ENCODE results near the gene MZT2A.
A peak's percentile ranks its signal among the peaks of the same experiment; 100 is the strongest.
"Not testable (repeated sequence)": the region's sequence is repeated elsewhere in the genome, so short reads cannot be mapped to it uniquely, and the experiment has no call there.

The MZT2A gene

DNA sequence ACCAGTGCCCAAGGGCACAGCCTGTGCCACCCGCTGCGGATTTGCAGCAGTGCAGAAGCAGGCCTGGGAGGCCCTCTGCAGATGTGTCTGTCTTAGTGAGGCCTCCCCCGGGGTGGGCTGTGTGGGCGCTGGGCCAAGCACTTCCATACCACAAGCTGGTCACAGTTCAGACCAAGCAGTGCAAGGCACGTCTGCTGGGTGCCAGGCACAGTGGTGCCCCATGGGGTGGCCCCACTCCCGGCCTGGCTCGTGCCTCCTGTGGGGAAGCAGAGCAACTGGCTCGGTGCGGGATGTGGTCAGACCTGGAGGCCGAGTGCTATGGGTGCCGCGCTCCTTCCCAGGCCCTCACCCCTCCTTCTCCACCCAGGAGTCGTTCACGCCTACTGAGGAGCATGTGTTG is 23.0 kb upstream of the MZT2A start:
- H3K9me3 Mint-ChIP-seq; ATAC-seq (ENCODE audit: low read depth); H3K4me3 Mint-ChIP-seq; H3K27me3 Mint-ChIP-seq; DNase-seq (ENCODE audit: low spot score in 2 of 2): not testable (repeated sequence)
- H3K4me1 Mint-ChIP-seq = peaks cover 20% of the 10 kb centered on the region
- H3K27ac Mint-ChIP-seq = peak overlapping the region; percentile 75
- peaks cover 16% of the 10 kb centered on the region for H3K36me3 Mint-ChIP-seq

DNA sequence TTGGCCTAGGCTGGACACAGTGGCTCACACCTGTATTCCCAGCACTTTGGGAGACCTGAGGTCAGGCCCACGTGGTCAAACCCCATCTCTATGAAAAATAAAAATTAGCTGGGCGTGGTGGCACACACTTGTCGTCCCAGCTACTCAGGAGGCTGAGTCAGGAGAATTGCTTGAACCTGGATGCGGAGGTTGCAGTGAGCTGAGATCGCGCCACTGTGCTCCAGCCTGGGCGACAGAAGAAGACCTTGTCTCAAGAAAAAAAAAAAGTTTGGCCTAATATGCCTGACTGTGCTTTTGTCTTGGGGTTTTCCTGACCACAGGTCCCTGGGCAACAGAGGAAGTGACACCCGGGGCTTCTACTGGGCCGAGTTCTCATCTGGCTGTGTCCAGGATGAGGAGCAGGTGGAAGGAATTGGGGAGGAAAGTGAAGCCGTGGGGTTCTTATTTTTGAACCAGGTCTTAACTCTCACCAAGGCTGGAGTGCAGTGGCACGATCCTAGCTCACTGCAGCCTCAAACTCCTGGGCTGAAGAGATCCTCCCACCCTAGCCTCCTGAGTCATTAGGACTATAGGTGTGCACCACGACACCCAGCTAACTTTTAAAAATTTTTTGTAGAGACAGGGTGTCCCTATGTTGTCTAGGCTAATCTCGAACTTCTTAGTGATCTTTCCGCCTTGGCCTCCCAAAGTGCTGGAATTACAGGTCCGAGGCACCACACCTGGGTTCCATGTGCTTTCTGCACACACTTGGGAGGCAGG is 22.4 kb upstream of the MZT2A start:
- Mint-ChIP-seq H3K27ac (peak overlapping the region; percentile 75), H3K36me3 (peaks cover 14% of the 10 kb centered on the region), H3K4me1 (peaks cover 20% of the 10 kb centered on the region)
- H3K4me3 Mint-ChIP-seq, H3K27me3 Mint-ChIP-seq, H3K9me3 Mint-ChIP-seq: not testable (repeated sequence)
- ATAC-seq (ENCODE audit: low read depth) (peak; percentile 89), DNase-seq (ENCODE audit: low spot score in 2 of 2) (peak in 1 of 2 donors; percentile 25)

DNA sequence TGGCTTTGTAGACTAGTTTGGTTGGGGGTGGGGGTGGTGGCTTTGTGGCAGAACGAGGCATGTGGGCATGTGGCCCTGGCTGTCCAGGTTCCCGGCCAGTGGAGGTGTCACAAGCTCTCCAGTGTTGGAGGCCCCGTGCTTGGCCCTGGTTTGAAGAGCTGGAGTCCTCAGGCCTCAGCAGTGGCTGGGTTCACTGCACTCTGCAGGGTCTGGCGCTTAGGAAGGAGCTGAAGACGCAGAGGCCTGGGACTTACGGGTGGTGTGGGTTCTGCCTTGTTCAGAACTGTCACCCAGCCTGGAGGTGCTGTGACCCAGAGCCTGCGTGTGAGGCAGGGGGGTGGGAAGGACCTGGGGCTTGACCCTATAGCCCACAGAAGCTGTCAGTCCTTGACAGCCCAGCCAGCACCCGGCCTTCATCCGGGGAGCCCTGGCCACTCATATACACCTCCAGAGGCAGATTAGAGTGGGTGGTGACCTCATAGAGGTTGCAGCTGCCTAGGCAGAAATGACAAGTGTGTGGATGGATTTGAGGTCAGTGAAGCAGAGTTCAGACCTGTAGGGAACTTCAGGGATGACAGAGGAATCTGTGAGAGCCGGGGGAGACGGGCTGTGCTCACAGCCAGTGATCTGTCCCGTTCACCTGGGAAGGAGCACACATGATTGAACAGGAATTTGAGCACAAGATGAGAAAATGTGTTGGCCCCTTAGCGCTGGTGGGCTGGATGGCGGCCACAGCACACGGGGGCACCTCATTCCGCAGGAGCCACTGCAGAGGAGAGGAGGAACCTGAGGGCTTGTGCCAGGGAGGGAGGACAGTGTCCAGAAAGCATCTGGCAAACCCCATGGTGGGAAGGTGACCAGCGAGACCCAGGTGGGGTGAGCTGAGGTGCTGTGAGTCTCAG is 20.0 kb upstream of the MZT2A start:
- not testable (repeated sequence) for H3K4me3 Mint-ChIP-seq; DNase-seq (ENCODE audit: low spot score in 2 of 2); ATAC-seq (ENCODE audit: low read depth); H3K9me3 Mint-ChIP-seq; H3K27me3 Mint-ChIP-seq
- peaks cover 14% of the 10 kb centered on the region for H3K36me3 Mint-ChIP-seq
- H3K27ac Mint-ChIP-seq = peak overlapping the region; percentile 71
- H3K4me1 Mint-ChIP-seq = peaks cover 20% of the 10 kb centered on the region

DNA sequence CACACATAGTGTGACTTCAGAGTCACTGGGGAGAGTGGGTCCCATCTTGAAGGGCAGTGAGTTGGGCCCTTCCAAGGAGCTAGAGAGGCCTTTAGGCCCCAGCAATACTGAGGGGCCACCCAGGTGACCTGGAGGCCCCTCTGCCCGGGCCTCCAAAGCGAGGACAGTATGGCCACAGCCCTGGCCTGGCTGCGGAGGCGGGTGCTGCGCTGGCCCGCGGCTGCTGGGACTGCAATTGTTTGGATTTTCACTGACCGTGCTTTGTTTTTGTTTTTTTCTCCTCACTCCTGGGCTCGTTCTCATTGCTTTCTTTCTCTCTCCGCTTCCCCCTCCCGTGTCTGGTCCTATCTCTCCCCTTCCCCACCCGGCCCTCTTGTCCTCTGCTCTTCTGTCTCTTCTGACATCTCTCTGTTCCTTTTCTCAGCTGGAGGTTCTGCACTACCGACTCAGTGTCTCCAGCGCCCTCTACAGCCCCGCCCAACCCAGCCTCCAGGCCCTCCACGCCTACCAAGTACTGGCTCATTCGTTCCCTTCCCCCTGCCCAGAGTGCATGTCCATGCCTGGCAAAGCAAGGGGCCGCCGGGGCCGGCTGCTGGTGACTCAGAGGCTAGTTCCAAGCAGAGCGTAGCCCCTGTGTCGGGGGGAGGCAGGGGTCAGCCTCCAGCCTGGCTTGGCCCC is 19.2 kb upstream of the MZT2A start:
- not testable (repeated sequence) for H3K27me3 Mint-ChIP-seq; ATAC-seq (ENCODE audit: low read depth); H3K9me3 Mint-ChIP-seq; DNase-seq (ENCODE audit: low spot score in 2 of 2); H3K4me3 Mint-ChIP-seq
- Mint-ChIP-seq H3K27ac (peak overlapping the region; percentile 71), H3K36me3 (peaks cover 19% of the 10 kb centered on the region), H3K4me1 (peaks cover 20% of the 10 kb centered on the region)

DNA sequence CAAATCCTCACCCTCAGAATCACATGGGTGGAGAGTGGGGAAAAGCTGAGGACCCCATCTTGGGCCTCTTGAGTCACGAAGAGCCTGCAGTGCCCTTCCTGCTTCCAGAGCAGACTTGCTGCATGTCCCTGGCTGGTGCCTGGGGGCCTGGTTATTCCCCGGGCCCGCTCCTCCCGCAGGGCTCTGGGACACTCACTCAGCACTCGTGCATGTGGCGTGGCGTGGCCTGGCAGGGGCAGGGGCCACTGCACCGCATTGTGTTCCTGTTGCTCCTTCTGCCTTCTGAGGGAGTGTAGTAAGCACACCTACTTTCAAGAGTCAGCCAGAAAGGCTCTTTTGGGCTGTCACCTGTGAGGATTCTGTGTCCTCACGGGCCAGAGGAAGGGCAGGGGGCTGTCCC is 17.4 kb upstream of the MZT2A start:
- ATAC-seq (ENCODE audit: low read depth) (no peak), DNase-seq (ENCODE audit: low spot score in 2 of 2) (no peak)
- H3K27me3 Mint-ChIP-seq = no peaks in the 10 kb centered on the region
- H3K4me3 Mint-ChIP-seq = no peak overlapping the region
- H3K27ac Mint-ChIP-seq = no peak overlapping the region
- peaks cover 17% of the 10 kb centered on the region for H3K4me1 Mint-ChIP-seq
- no peaks in the 10 kb centered on the region for H3K9me3 Mint-ChIP-seq
- H3K36me3 Mint-ChIP-seq = peaks cover 26% of the 10 kb centered on the region

DNA sequence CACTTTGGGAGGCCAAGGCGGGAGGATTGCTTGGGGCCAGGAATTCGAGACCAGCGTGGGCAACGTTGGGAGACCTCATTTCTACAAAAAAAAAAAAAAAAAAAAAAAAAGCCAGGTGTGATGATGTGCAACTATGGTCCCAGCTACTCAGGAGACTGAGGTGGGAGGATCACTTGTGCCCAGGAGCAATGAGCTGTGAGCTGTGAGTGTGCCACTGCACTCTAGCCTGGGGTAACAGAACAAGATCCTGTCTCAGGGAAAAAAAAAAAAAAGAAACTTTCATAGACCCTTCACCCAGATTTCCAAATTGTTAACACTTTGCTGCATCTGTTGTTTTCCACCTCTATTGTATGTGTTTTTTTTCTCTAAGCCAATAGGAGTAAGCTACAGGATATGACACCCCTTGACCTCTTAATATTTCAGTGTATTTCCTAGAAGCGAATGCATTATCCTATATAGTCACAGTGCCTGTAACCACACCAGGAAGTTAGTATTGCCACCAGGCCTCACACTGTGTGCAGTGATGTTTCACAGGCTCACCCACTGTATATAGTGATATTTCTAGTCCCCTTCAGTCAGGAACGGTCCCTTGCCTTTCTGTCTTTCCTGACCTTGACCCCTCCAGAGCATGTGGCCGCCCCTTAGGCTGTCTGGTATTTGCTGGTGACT is 12.0 kb upstream of the MZT2A start:
- H3K4me3 Mint-ChIP-seq; H3K27ac Mint-ChIP-seq; ATAC-seq (ENCODE audit: low read depth); H3K4me1 Mint-ChIP-seq; DNase-seq (ENCODE audit: low spot score in 2 of 2); H3K27me3 Mint-ChIP-seq; H3K9me3 Mint-ChIP-seq: not testable (repeated sequence)
- peaks cover 34% of the 10 kb centered on the region for H3K36me3 Mint-ChIP-seq

DNA sequence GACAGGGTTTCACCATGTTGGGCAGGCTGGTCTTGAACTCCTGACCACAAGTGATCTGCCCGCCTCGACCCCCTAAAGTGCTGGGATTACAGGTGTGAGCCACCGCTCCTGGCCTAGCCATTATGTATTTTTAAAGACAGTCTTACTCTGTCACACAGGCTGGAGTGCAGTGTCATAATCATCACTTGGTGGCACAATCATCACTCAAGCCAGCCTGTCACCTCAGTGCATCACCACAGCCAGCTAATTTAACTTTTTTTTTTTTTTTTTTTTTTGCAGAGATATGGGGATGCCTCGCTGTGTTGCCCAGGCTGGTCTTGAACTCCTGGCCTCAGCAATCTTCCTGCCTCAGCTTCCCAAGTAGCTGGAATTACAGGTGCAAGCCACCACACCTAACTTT is 11.4 kb upstream of the MZT2A start:
- not testable (repeated sequence) for H3K27me3 Mint-ChIP-seq

DNA sequence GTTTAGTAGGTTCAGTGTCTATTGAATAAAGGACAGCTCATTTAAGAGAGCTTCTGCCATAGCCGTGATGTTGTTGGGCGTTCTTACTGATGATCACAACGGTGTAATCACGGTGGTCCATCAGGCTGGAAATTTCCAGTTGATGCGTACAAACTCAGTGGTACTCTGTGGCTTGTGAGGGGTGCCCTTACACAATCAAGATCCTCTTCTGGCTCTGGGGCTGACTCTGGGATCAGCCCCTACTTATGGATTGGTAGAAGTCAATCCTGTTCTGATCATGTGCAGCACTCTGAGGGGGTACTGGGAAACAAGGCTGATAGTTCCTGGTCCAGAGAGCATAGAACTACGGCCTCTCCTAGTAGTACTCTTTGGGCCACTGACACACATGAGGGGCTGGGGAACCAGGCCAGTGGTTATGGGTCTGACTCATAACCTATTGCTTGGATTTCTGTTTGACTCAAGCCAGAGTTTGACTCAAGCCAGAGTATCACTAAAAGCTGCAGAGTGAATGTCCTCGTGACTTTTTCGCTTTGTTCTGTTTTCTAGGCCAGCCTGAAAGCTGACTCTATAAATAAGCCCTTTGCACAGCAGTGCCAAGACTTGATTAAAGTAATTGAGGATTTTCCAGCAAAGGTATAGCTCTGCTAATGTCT is 6.2 kb upstream of the MZT2A start:
- H3K4me1 Mint-ChIP-seq; H3K9me3 Mint-ChIP-seq; H3K27me3 Mint-ChIP-seq; DNase-seq (ENCODE audit: low spot score in 2 of 2); ATAC-seq (ENCODE audit: low read depth); H3K4me3 Mint-ChIP-seq: not testable (repeated sequence)
- peak overlapping the region; percentile 4 for H3K27ac Mint-ChIP-seq
- peaks cover 17% of the 10 kb centered on the region for H3K36me3 Mint-ChIP-seq

More for the DNA sequence above, 11.4 kb upstream of the MZT2A start:
- H3K36me3 Mint-ChIP-seq = peaks cover 34% of the 10 kb centered on the region
- not testable (repeated sequence) for DNase-seq (ENCODE audit: low spot score in 2 of 2); H3K4me3 Mint-ChIP-seq; H3K4me1 Mint-ChIP-seq; H3K27ac Mint-ChIP-seq; H3K9me3 Mint-ChIP-seq; ATAC-seq (ENCODE audit: low read depth)

DNA sequence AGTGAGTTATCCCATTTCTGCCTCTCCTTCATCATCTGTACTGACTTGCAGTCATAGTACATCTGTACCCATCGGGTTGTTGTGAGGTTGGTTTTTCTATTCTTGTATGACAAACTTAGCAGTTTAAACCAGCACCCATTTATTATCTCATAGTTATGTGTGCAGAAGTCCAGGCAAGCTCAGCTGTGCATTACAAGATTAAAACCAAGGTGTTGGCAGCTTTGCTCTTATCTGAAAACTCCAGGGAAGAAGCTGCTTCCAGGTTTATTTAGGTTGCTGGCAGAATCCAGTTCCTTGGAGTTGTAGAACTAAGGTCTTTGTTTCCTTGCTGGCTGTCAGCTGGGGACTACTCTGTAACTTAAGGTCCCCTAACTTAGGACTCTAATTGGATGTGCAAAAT is 3.3 kb upstream of the MZT2A start:
- not testable (repeated sequence) for H3K27me3 Mint-ChIP-seq; ATAC-seq (ENCODE audit: low read depth); H3K27ac Mint-ChIP-seq; DNase-seq (ENCODE audit: low spot score in 2 of 2); H3K36me3 Mint-ChIP-seq; H3K9me3 Mint-ChIP-seq; H3K4me3 Mint-ChIP-seq
- peaks cover 13% of the 10 kb centered on the region for H3K4me1 Mint-ChIP-seq

DNA sequence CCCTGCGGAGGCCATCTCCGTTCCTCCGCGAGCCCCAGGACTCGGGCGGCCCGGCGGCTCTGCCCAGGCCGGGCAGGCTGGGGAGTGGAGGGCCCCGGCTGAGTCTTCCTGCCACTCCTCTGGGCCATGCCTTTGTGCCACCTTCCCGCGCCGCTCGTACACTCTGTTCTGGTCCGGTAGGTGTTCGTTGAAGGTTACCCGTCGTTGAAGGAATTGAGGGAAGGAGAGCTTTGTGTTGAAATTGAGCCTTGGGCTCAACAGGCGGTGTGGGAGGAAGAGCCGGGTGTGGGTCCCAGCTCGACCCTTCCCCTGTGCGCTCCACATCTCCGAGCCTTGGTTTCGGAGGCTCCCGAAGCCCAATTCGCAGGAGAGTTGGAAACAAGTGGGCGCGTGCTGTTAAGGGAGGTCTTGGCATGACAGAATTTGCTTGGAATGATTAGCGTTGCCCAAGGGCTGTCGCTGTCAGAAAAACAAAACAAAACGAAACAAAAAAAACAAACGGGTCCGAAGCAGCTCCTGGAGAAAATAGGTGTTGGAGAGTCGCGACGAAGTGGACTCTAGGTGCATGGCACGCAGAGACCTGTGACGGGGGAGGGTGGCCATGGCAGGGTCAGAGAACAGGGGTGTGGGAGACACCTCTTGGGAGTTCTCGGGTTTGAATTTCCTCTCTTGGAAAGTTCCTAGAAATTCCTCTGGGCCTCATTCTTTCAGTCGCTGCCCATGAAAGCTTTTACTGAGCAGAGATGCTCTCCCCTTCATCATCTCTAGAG is 1.2 kb upstream of the MZT2A start:
- peak; percentile 21 for ATAC-seq (ENCODE audit: low read depth)
- H3K4me3 Mint-ChIP-seq = peak overlapping the region; percentile 97
- H3K27me3 Mint-ChIP-seq = no peaks in the 10 kb centered on the region
- peaks cover 25% of the 10 kb centered on the region for H3K4me1 Mint-ChIP-seq
- DNase-seq (ENCODE audit: low spot score in 2 of 2) = no peak
- H3K36me3 Mint-ChIP-seq = peaks cover 5% of the 10 kb centered on the region
- H3K27ac Mint-ChIP-seq = peak overlapping the region; percentile 95
- no peaks in the 10 kb centered on the region for H3K9me3 Mint-ChIP-seq

DNA sequence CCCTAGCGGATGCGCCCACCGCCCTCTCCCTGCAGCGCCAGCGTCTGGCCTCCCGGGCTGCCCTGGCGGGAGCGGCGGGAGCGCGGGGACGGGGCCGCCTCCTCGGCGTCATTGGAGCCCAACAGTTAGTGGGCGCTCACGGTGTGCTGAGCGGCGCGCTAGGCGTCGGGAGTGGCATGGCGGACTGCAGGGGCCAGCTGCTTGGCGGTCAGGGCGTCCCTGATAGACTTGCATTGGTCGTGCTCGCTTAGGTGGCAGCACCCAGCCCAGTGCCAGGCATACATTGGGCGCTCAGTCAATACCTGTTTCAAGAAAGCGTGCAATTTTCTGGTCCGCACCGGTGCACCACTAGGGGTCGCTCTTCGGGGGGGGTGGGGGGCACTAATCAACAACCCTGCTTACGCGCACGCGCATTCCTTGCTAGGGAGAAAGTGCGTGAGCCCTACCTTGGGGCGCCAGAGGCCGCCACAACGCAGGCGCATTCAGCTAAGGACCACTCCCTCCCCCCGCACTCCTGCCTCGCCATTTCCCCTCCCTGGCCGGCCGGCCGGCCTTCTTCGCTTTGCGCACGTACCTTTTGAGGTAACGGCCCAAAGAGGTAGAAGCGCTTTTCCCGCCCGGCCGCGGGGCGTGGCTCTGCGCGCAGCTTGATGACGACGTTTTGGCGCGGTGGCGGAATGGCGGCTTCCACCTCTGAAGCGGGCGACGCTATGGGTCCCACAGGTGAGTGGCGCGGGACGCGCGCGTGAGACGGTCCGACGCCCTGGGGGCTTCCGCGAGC is 411 bp upstream of the MZT2A start:
- no peaks in the 10 kb centered on the region for H3K27me3 Mint-ChIP-seq
- no peaks in the 10 kb centered on the region for H3K9me3 Mint-ChIP-seq
- H3K27ac Mint-ChIP-seq = peak overlapping the region; percentile 95
- H3K36me3 Mint-ChIP-seq = no peaks in the 10 kb centered on the region
- peaks cover 22% of the 10 kb centered on the region for H3K4me1 Mint-ChIP-seq
- ATAC-seq (ENCODE audit: low read depth) = peak; percentile 78
- peak; percentile 93 to 98 for DNase-seq (ENCODE audit: low spot score in 2 of 2)
- peak overlapping the region; percentile 97 for H3K4me3 Mint-ChIP-seq

DNA sequence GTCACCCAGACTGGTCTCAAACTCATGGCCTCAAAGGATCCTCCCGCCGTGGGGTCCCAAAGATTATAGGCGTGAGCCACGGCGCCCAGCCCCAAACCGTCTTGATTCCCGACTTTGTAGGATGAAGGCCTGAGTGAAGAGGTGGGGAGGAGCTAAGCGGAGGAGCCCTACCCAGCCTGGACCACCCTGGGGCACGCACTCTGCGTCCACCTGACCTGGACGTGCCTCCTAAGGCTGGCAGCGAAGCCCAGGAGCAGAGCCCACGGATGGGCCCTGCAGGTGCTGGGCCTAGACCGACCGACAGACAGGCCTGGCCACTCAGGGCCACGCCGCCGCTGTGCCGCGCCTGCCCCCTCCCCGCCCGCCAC is 744 bp downstream of the MZT2A start:
- Mint-ChIP-seq H3K27ac (peak overlapping the region; percentile 47), H3K4me3 (peak overlapping the region; percentile 87), H3K4me1 (peaks cover 22% of the 10 kb centered on the region)
- H3K9me3 Mint-ChIP-seq; ATAC-seq (ENCODE audit: low read depth); DNase-seq (ENCODE audit: low spot score in 2 of 2); H3K27me3 Mint-ChIP-seq; H3K36me3 Mint-ChIP-seq: not testable (repeated sequence)
